Pancreas (tissue), 10 donors: ENCODE data around the gene TREML1. TPM values are rescaled to one million over a fixed set of nuclear protein-coding genes. Genes with fewer than 3 reads are reported as not detected.

ENCODE experiments used
- ATAC-seq, 4 donors: fragments of 200-7000 bp; cut with Tn5 transposase; one replicate each; pipeline versions ENCODE4 v1.8.0 to v1.9.1; 2020; ENCODE audit warnings: mild to moderate bottlenecking in 4 of 4, moderate library complexity in 4 of 4
- DNase-seq, 6 donors: peaks; one replicate each; pipeline ENCODE4 v3.0.0-alpha.2; 2020
- FAIRE-seq: peaks from 2 replicates; lab custom pipeline; 2012; peaks lifted over from hg19 to GRCh38; lab: Jason Lieb, UNC
- H3K27ac ChIP-seq, 4 donors: fragments of 200-600 bp; sonication (generic); 1 replicate in 3 of 4; 2 replicates in 1 of 4; pipeline versions ENCODE4 v1.5.0 to v1.8.0; 2020
- H3K27me3 ChIP-seq, 4 donors: fragments of 200-600 bp; one replicate each; pipeline ENCODE4 v1.8.0; 2021
- H3K36me3 ChIP-seq, 3 donors: fragments of 200-600 bp; sonication (generic) in 1 of 3; one replicate each; pipeline versions ENCODE4 v1.5.0 to v1.8.0; 2020 to 2021
- H3K4me1 ChIP-seq, 3 donors: fragments of 200-600 bp; one replicate each; pipeline ENCODE4 v1.8.0; 2021
- H3K4me3 ChIP-seq, 4 donors: fragments of 200-600 bp; sonication (generic) in 2 of 4; one replicate each; pipeline versions ENCODE4 v1.5.0 to v1.8.0; 2020 to 2021
- H3K9me3 ChIP-seq, 4 donors: fragments of 200-600 bp; one replicate each; pipeline ENCODE4 v1.8.0; 2021
- WGBS, 2 donors: extraction: QIAGEN DNeasy Blood & Tissue Kit; methylation state at CpG; one replicate each; pipeline ENCODE4 v1.1.7; 2013; 5-methylcytosine and 5-hydroxymethylcytosine counted together
- intact Hi-C, 3 donors: fragments of 100-400 bp; cut with DNase I; formaldehyde crosslinking; loops; one replicate each; pipeline versions ENCODE4 v1.11.1 to v1.14.2; 2022
- polyA plus RNA-seq, 2 donors: library from polyadenylated mRNA; stranded (reverse); fragments of 200-250 nt; gene quantifications; one replicate each; pipeline ENCODE4 v1.2.3, GENCODE V29; 2013
- total RNA-seq, 6 donors: library from RNA; stranded (reverse); fragmentation: NEBNext Ultra II Directional in 4 of 6; extraction: Animal tissue kit (Norgen Biotek cat#: 25700) in 4 of 6; gene quantifications; one replicate each; pipeline versions ENCODE4 v1.2.1 to v1.2.4, GENCODE V29; 2021 to 2023
- TF ChIP-seq, protein P1 (sequence below), 4 donors: fragments of 200-600 bp; sonication (generic) in 3 of 4; IDR thresholded peaks; one replicate each; pipeline versions ENCODE4 v1.5.0 to v1.8.0; 2021; ENCODE audit warnings: antibody characterized with exemption in 4 of 4
- donor health status: healthy with polysubstance abuse.
- donor health status: DM: no; HTN: no; CAD: no; lungs with moderate emphysema.
- donor health status: DM: no; HTN: no; CAD: no.
- donor health status: control.
- donor health status: control.
- donor health status: Bipolar disorder and iron deficiency.
- donor health status: DM: yes; HTN: yes; CAD: no.
- donor health status: DM: no; HTN: no; CAD: no.
- donor health status: DM: no; HTN: no; CAD: no.
- donor health status: DM: yes; HTN: yes; CAD: no.

TREML1 gene
- total and polyA plus RNA-seq, 8 donors: 0.19 to 0.84 (median 0.28) TPM; not detected in 4

- no peak for FAIRE-seq
Observed at GRCh38 chr6:41199552-41200246, 45.6 kb upstream of the TREML1 start.

DNA sequence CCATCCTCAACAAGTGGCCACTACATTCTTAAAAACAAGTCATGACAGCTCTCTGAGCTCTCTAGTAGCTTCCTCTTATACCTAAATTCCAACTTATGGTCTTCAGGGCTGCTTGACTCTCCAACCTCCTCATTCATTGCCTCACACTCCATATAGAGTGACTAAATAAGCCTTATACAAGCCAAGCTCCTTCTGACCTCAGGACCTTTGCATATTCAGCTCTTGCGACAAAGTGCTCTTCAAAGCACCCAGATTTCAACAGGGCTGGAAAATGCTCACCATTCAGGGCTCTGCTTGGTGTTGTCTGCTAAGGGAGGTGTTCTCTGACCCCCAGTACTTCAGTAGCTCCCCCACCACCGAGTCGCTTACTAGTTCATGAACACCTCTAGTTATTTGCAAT is 43.1 kb upstream of the TREML1 start:
- 84 to 89% methylated on average over 3 of the region's 3 CpGs for WGBS, 2 donors
- no peak for ATAC-seq

More at GRCh38 chr6:41199552-41200246, 45.6 kb upstream of the TREML1 start:
- no peaks in the 10 kb centered on the region for H3K9me3 ChIP-seq
- intact Hi-C loops: no loop called here
- no peak overlapping the region for H3K27ac ChIP-seq
- DNase-seq (no peak), ATAC-seq (peak in 1 of 4 donors; percentile 28)
- TF ChIP-seq, protein P1, sequence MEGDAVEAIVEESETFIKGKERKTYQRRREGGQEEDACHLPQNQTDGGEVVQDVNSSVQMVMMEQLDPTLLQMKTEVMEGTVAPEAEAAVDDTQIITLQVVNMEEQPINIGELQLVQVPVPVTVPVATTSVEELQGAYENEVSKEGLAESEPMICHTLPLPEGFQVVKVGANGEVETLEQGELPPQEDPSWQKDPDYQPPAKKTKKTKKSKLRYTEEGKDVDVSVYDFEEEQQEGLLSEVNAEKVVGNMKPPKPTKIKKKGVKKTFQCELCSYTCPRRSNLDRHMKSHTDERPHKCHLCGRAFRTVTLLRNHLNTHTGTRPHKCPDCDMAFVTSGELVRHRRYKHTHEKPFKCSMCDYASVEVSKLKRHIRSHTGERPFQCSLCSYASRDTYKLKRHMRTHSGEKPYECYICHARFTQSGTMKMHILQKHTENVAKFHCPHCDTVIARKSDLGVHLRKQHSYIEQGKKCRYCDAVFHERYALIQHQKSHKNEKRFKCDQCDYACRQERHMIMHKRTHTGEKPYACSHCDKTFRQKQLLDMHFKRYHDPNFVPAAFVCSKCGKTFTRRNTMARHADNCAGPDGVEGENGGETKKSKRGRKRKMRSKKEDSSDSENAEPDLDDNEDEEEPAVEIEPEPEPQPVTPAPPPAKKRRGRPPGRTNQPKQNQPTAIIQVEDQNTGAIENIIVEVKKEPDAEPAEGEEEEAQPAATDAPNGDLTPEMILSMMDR (IDR thresholded peaks at IDR 0.05): no peak
- H3K27me3 ChIP-seq: no peaks in the 10 kb centered on the region
- no peak overlapping the region for H3K4me3 ChIP-seq
- no peaks in the 10 kb centered on the region for H3K36me3 ChIP-seq
- H3K4me1 ChIP-seq: no peaks in the 10 kb centered on the region
- 79 to 88% methylated on average over 1 of the region's 1 CpG for WGBS, 2 donors

GRCh38 chr6:41194386-41194785 is 40.2 kb upstream of the TREML1 start:
- ATAC-seq (no peak), FAIRE-seq (no peak), DNase-seq (no peak)
- intact Hi-C loops: no loop called here
- TF ChIP-seq, protein P1 (IDR thresholded peaks at IDR 0.05): no peak
- Histone ChIP-seq H3K4me3 (no peak overlapping the region), H3K27me3 (no peaks in the 10 kb centered on the region), H3K27ac (no peak overlapping the region), H3K9me3 (no peaks in the 10 kb centered on the region), H3K36me3 (no peaks in the 10 kb centered on the region), H3K4me1 (no peaks in the 10 kb centered on the region)
- WGBS, 2 donors: 74 to 79% methylated on average over 3 of the region's 3 CpGs

More for the DNA sequence above, 43.1 kb upstream of the TREML1 start:
- H3K27me3 ChIP-seq: no peaks in the 10 kb centered on the region
- no peak overlapping the region for H3K4me3 ChIP-seq
- H3K27ac ChIP-seq: no peak overlapping the region
- TF ChIP-seq, protein P1 (IDR thresholded peaks at IDR 0.05): no peak
- no peaks in the 10 kb centered on the region for H3K9me3 ChIP-seq
- FAIRE-seq: no peak
- no peaks in the 10 kb centered on the region for H3K4me1 ChIP-seq
- no peaks in the 10 kb centered on the region for H3K36me3 ChIP-seq
- no peak for DNase-seq
- intact Hi-C loops: no loop called here

- intact Hi-C loops: no loop called here
- no peak for ATAC-seq
- WGBS, 2 donors: 35 to 38% methylated on average over 5 of the region's 5 CpGs
- H3K4me1 ChIP-seq: no peaks in the 10 kb centered on the region
- no peaks in the 10 kb centered on the region for H3K36me3 ChIP-seq
- no peak for DNase-seq
- H3K9me3 ChIP-seq: no peaks in the 10 kb centered on the region
- no peaks in the 10 kb centered on the region for H3K27me3 ChIP-seq
- no peak for FAIRE-seq
- TF ChIP-seq, protein P1 (IDR thresholded peaks at IDR 0.05): no peak
- no peak overlapping the region for H3K27ac ChIP-seq
- H3K4me3 ChIP-seq: no peak overlapping the region
Observed at GRCh38 chr6:41193884-41194283, 39.7 kb upstream of the TREML1 start.

DNA sequence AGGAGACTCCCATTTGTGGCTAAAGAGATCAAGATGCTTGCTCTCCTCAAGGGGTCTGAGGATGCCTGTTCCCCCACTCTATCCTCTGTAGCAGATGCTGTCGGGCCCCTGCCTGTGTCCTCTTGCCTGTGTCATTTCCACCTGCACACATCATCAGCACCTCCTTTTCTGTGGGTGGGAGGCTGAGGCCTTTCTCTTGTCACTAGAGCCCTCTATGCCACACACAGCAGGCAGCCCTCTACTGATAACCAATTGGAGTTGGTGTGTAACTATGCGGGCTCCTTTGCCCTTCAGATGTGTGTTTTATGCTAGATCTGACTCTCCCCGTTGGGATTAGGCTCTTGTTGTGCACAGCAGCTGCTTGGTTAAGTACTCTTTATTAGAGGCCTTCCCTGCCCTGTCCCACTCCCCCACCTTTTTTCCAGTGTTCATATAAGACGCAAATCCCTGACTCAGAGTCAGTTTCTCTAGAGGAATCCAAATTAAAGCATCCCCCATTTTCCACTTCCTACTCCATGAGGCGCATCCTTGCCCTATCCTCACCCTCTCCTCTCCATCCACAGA is 39.1 kb upstream of the TREML1 start:
- TF ChIP-seq, protein P1 (IDR thresholded peaks at IDR 0.05): no peak
- Histone ChIP-seq H3K27ac (no peak overlapping the region), H3K9me3 (no peaks in the 10 kb centered on the region), H3K36me3 (no peaks in the 10 kb centered on the region), H3K4me3 (no peak overlapping the region), H3K4me1 (no peaks in the 10 kb centered on the region), H3K27me3 (no peaks in the 10 kb centered on the region)
- intact Hi-C loops: no loop called here
- DNase-seq: no peak
- ATAC-seq: no peak
- FAIRE-seq: no peak
- WGBS, 2 donors: 68 to 70% methylated on average over 5 of the region's 5 CpGs
